HCT116 (cell line): Measurements from ENCODE around the gene NINJ2. TPM values are rescaled to one million over a fixed set of nuclear protein-coding genes. Genes with fewer than 3 reads are reported as not detected.

Source experiments
- ATAC-seq: fragments of 200-7000 bp; cut with Tn5 transposase; 2 replicates; pipeline ENCODE4 v1.9.1; 2020; ENCODE audit warnings: mild to moderate bottlenecking, moderate library complexity
- BruUV-seq: library from RNA; stranded (reverse); fragments of 400-500 nt; replicated peaks from 2 replicates; lab custom pipeline; 2021; lab: Mats Ljungman, UMichigan
- CTCF ChIA-PET: fragments of 300-600 bp; sonication (Branson Sonifier 250); formaldehyde crosslinking; loops from one replicate; lab custom pipeline; 2021; ENCODE audit warnings: antibody characterized with exemption; lab: Charles Lee
- POLR2A ChIA-PET: fragments of 300-600, 350-600 bp; sonication (Branson Sonifier 250); formaldehyde crosslinking; loops from one replicate; lab custom pipeline; 2021; ENCODE audit warnings: antibody characterized with exemption; lab: Charles Lee
- RAD21 ChIA-PET, 2 experiments: fragments of 300-600 bp; sonication (Branson Sonifier 250); formaldehyde crosslinking; loops; one replicate each; lab custom pipeline; 2023; ENCODE audit warnings: low total read pairs in 2 of 2; ENCODE audit not compliant: uncharacterized antibody in 2 of 2, unreplicated experiment in 2 of 2, low non-redundant PET in 1 of 2; lab: Charles Lee
- DNase-seq: peaks from one replicate; pipeline ENCODE4 v3.0.0-alpha.2; 2010; ENCODE audit warnings: low read depth, low spot score
- H2AFZ ChIP-seq: fragments of 200-600 bp; shearing (Covaris generic), sonication (generic); 2 replicates; pipeline ENCODE4 v1.6.1; 2017; ENCODE audit warnings: low read depth, mixed run types, mixed read lengths, antibody characterized with exemption, low read length; ENCODE audit not compliant: poor library complexity, severe bottlenecking
- H3K27ac ChIP-seq: 2 replicates; pipeline ENCODE4 v1.5.1; 2012; ENCODE audit warnings: low read depth, low read length
- H3K27me3 ChIP-seq: fragments of 200-600 bp; sonication (generic); 2 replicates; pipeline ENCODE4 v1.6.1; 2016; ENCODE audit warnings: mixed run types, low read length, mixed read lengths; ENCODE audit not compliant: insufficient read depth
- H3K36me3 ChIP-seq, 2 experiments: fragments of 200-500 bp in 1 of 2; fragments of 200-600 bp in 1 of 2; sonication (Bioruptor generic) in 1 of 2; sonication (generic) in 1 of 2; 2 replicates each; pipeline versions ENCODE4 v1.5.1 to v1.6.1; 2014 to 2016; ENCODE audit warnings: low read length in 2 of 2, inconsistent platforms in 1 of 2, mixed read lengths in 1 of 2, mixed run types in 1 of 2; ENCODE audit not compliant: insufficient read depth in 2 of 2, control insufficient read depth in 1 of 2
- H3K4me1 ChIP-seq, 2 experiments: fragments of 200-600 bp in 1 of 2; sonication (generic) in 1 of 2; 2 replicates each; pipeline versions ENCODE4 v1.5.1 to v1.6.1; 2012 to 2017; ENCODE audit warnings: low read length in 2 of 2, inconsistent platforms in 1 of 2, mild to moderate bottlenecking in 1 of 2, mixed read lengths in 1 of 2, mixed run types in 1 of 2, moderate library complexity in 1 of 2; ENCODE audit not compliant: insufficient read depth in 2 of 2, control insufficient read depth in 1 of 2
- H3K4me2 ChIP-seq: fragments of 200-600 bp; sonication (generic); 2 replicates; pipeline ENCODE4 v1.6.1; 2017; ENCODE audit warnings: mixed run types, low read length, mixed read lengths
- H3K4me3 ChIP-seq, 2 experiments: fragments of 200-600 bp in 1 of 2; sonication (generic) in 1 of 2; replicated peaks in 1 of 2; 2 replicates each; pipeline ENCODE4 v1.5.1; 2011 to 2016; ENCODE audit warnings: low read length in 2 of 2, control low read depth in 1 of 2, low read depth in 1 of 2, mild to moderate bottlenecking in 1 of 2, mixed read lengths in 1 of 2, mixed run types in 1 of 2
- H3K79me2 ChIP-seq: fragments of 200-600 bp; sonication (generic); 2 replicates; pipeline ENCODE4 v1.6.1; 2017; ENCODE audit warnings: mild to moderate bottlenecking, mixed run types, low read length, moderate library complexity, mixed read lengths; ENCODE audit not compliant: insufficient read depth
- H3K9ac ChIP-seq: fragments of 200-600 bp; sonication (generic); 2 replicates; pipeline ENCODE4 v1.6.1; 2016; ENCODE audit warnings: low read length, mixed read lengths
- H3K9me2 ChIP-seq: fragments of 200-600 bp; sonication (generic), shearing (Covaris generic); 2 replicates; pipeline ENCODE4 v1.6.1; 2017; ENCODE audit warnings: mixed run types, mild to moderate bottlenecking, moderate library complexity; ENCODE audit not compliant: insufficient read depth
- H3K9me3 ChIP-seq, 2 experiments: fragments of 200-500 bp in 1 of 2; fragments of 200-600 bp in 1 of 2; sonication (Bioruptor generic) in 1 of 2; sonication (generic) in 1 of 2; 2 replicates each; pipeline ENCODE4 v1.6.1; 2014 to 2017; ENCODE audit warnings: low read length in 2 of 2, mixed read lengths in 2 of 2, inconsistent platforms in 1 of 2, low read depth in 1 of 2, mild to moderate bottlenecking in 1 of 2, mixed run types in 1 of 2, moderate library complexity in 1 of 2; ENCODE audit not compliant: control insufficient read depth in 1 of 2, insufficient read depth in 1 of 2
- H4K20me1 ChIP-seq: fragments of 200-600 bp; sonication (generic), shearing (Covaris generic); 2 replicates; pipeline ENCODE4 v1.6.1; 2017; ENCODE audit warnings: mixed run types, mild to moderate bottlenecking, moderate library complexity; ENCODE audit not compliant: insufficient read depth
- CTCF ChIP-seq, 3 experiments: fragments of 200-600 bp in 1 of 3; sonication (generic) in 1 of 3; IDR thresholded peaks in 2 of 3; conservative IDR thresholded peaks in 1 of 3; 2 replicates each; pipeline ENCODE4 v1.5.1; 2012 to 2017; ENCODE audit warnings: low read depth in 2 of 3, low read length in 2 of 3, antibody characterized with exemption in 1 of 3, borderline replicate concordance in 1 of 3, control low read depth in 1 of 3, mild to moderate bottlenecking in 1 of 3, mixed read lengths in 1 of 3, mixed run types in 1 of 3, moderate library complexity in 1 of 3; ENCODE audit not compliant: insufficient read depth in 1 of 3
- EGR1 ChIP-seq: IDR thresholded peaks from 2 replicates; pipeline ENCODE4 v1.6.1; 2012; ENCODE audit warnings: low read depth
- ELF1 ChIP-seq: IDR thresholded peaks from 2 replicates; pipeline ENCODE4 v1.6.1; 2012; ENCODE audit warnings: low read depth, borderline replicate concordance
- EZH2 ChIP-seq: fragments of 200-600 bp; sonication (generic); IDR thresholded peaks from 2 replicates; pipeline ENCODE4 v1.6.1; 2017; ENCODE audit warnings: antibody characterized with exemption, mixed run types
- FOSL1 ChIP-seq: IDR thresholded peaks from 2 replicates; pipeline ENCODE4 v1.6.1; 2012; ENCODE audit warnings: low read depth
- JUND ChIP-seq: IDR thresholded peaks from 2 replicates; pipeline ENCODE4 v1.6.1; 2012
- MAX ChIP-seq: IDR thresholded peaks from 2 replicates; pipeline ENCODE4 v1.6.1; 2012
- SIN3A ChIP-seq: IDR thresholded peaks from 2 replicates; pipeline ENCODE4 v1.6.1; 2012; ENCODE audit warnings: low read depth
- ZFX ChIP-seq: fragments of 450-650 bp; IDR thresholded peaks from 2 replicates; pipeline ENCODE4 v1.6.1; 2017
- intact Hi-C: fragments of 100-400 bp; cut with micrococcal nuclease; formaldehyde crosslinking; loops from 2 replicates; pipeline ENCODE4 v1.10.0; 2022
- total RNA-seq: library from RNA; stranded (reverse); gene quantifications from one replicate; pipeline ENCODE4 v1.2.1, GENCODE V29; 2021; ENCODE audit not compliant: unreplicated experiment
- TF ChIP-seq, protein P1 (sequence below): IDR thresholded peaks from 2 replicates; pipeline ENCODE4 v1.6.1; 2012
- TF ChIP-seq, protein P2 (sequence below): IDR thresholded peaks from 2 replicates; pipeline ENCODE4 v1.6.1; 2012; ENCODE audit warnings: low read depth

The NINJ2 gene
- total RNA-seq, 1 experiment from 2014 or later, result not detected

- Histone ChIP-seq H3K79me2 (no peaks in the 10 kb centered on the region), H3K4me2 (no peak overlapping the region), H3K27me3 (no peaks in the 10 kb centered on the region), H3K27ac (no peak overlapping the region), H3K4me1 (no peaks in the 10 kb centered on the region), H3K4me3 (no peak overlapping the region), H4K20me1 (no peaks in the 10 kb centered on the region), H3K9me2 (no peaks in the 10 kb centered on the region), H3K9ac (no peak overlapping the region), H2AFZ (no peak overlapping the region), H3K9me3 (no peaks in the 10 kb centered on the region), H3K36me3 (no peaks in the 10 kb centered on the region)
- ChIA-PET RAD21 (no interaction called here), CTCF (no interaction called here), POLR2A (no interaction called here)
- BruUV-seq, result no TSS peak
- intact Hi-C loops, result no loop called here
- TF ChIP-seq, protein P1, sequence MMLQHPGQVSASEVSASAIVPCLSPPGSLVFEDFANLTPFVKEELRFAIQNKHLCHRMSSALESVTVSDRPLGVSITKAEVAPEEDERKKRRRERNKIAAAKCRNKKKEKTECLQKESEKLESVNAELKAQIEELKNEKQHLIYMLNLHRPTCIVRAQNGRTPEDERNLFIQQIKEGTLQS, result no peak
- no peak for TF ChIP-seq MAX
- no peak for TF ChIP-seq ZFX
- TF ChIP-seq EGR1, result no peak
- TF ChIP-seq FOSL1, result no peak
- no peak for TF ChIP-seq JUND
- no peak for TF ChIP-seq EZH2
- no peak for TF ChIP-seq SIN3A
- no peak for DNase-seq
- no peak for ATAC-seq
Observed at GRCh38 chr12:586318-587071, 76.8 kb downstream of the NINJ2 start.

GRCh38 chr12:585062-586061, 77.9 kb downstream of the NINJ2 start:
- Histone ChIP-seq H3K4me2 (no peak overlapping the region), H3K4me1 (no peaks in the 10 kb centered on the region), H3K9ac (no peak overlapping the region), H3K4me3 (no peak overlapping the region), H4K20me1 (no peaks in the 10 kb centered on the region), H3K27me3 (no peaks in the 10 kb centered on the region), H3K9me2 (no peaks in the 10 kb centered on the region), H3K27ac (no peak overlapping the region), H3K79me2 (no peaks in the 10 kb centered on the region), H3K9me3 (no peaks in the 10 kb centered on the region), H2AFZ (no peak overlapping the region), H3K36me3 (no peaks in the 10 kb centered on the region)
- POLR2A ChIA-PET, result no interaction called here
- BruUV-seq, result no TSS peak
- ATAC-seq (no peak), DNase-seq (no peak)
- intact Hi-C loops, result no loop called here
- RAD21 ChIA-PET, result no interaction called here
- CTCF ChIA-PET, result no interaction called here
- TF ChIP-seq EGR1 (no peak), ELF1 (no peak), CTCF (IDR thresholded peaks at IDR 0.05 in 2 of 3, conservative IDR thresholded peaks at IDR 0.05 in 1 of 3; ENCODE audit: borderline replicate concordance in 1 of 3, insufficient read depth in 1 of 3, low read depth in 2 of 3, low read length in 2 of 3) (no peak), SIN3A (no peak)
- TF ChIP-seq, protein P2, sequence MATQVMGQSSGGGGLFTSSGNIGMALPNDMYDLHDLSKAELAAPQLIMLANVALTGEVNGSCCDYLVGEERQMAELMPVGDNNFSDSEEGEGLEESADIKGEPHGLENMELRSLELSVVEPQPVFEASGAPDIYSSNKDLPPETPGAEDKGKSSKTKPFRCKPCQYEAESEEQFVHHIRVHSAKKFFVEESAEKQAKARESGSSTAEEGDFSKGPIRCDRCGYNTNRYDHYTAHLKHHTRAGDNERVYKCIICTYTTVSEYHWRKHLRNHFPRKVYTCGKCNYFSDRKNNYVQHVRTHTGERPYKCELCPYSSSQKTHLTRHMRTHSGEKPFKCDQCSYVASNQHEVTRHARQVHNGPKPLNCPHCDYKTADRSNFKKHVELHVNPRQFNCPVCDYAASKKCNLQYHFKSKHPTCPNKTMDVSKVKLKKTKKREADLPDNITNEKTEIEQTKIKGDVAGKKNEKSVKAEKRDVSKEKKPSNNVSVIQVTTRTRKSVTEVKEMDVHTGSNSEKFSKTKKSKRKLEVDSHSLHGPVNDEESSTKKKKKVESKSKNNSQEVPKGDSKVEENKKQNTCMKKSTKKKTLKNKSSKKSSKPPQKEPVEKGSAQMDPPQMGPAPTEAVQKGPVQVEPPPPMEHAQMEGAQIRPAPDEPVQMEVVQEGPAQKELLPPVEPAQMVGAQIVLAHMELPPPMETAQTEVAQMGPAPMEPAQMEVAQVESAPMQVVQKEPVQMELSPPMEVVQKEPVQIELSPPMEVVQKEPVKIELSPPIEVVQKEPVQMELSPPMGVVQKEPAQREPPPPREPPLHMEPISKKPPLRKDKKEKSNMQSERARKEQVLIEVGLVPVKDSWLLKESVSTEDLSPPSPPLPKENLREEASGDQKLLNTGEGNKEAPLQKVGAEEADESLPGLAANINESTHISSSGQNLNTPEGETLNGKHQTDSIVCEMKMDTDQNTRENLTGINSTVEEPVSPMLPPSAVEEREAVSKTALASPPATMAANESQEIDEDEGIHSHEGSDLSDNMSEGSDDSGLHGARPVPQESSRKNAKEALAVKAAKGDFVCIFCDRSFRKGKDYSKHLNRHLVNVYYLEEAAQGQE, result no peak
- TF ChIP-seq, protein P1, result no peak
